Ishikawa (cell line): ENCODE results near the gene CHCHD4.
A peak's percentile ranks its signal among the peaks of the same experiment; 100 is the strongest.

ENCODE experiments used
- CEBPB ChIP-seq: IDR thresholded peaks from 2 replicates; pipeline ENCODE4 v1.6.1; 2012
- MAX ChIP-seq: IDR thresholded peaks from 2 replicates; pipeline ENCODE4 v1.6.1; 2012
- RAD21 ChIP-seq: IDR thresholded peaks from 2 replicates; pipeline ENCODE4 v1.6.1; 2012; ENCODE audit warnings: low read depth
- TAF1 ChIP-seq: IDR thresholded peaks from 2 replicates; pipeline ENCODE4 v1.6.1; 2012; ENCODE audit warnings: low read depth, mild to moderate bottlenecking
- YY1 ChIP-seq: IDR thresholded peaks from 2 replicates; pipeline ENCODE4 v1.6.1; 2012; ENCODE audit warnings: low read depth

DNA sequence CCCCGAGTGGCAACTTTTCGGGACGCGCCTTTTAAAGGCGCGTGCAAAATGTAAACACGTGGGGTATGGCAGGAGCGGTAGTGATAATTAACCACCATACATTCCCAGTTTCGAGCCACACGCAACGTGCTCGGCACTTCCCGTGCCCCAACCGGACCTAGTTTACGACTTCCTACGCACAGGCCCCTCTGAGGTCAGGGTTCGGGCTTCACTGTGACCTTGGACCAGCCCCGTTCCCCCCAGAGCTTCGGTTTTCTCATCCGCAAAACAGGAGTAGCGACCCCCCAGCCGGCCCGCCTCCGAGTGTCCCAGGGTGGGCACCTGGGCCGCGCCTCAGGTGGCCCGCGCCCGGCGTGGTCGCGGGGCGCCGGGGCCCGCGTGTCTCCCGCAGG is 451 bp downstream of the CHCHD4 start:
- no peak for TF ChIP-seq RAD21
- no peak for TF ChIP-seq TAF1
- no peak for TF ChIP-seq CEBPB
- TF ChIP-seq MAX = peak; percentile 91
- TF ChIP-seq YY1 = no peak
